Endothelial cell of umbilical vein (primary cell): ENCODE measurements around the gene RABIF. TPM values are rescaled to one million over a fixed set of nuclear protein-coding genes. Genes with fewer than 3 reads are reported as not detected.

Experiments used
- BruUV-seq: library from RNA; stranded (reverse); fragments of 400-500 nt; replicated peaks from 2 replicates; lab custom pipeline; 2021; lab: Mats Ljungman, UMichigan
- CTCF ChIA-PET: fragments of 300-600, 350-600 bp; sonication (Branson Sonifier 250); formaldehyde crosslinking; loops from one replicate; lab custom pipeline; 2021; ENCODE audit warnings: antibody characterized with exemption, inconsistent platforms; lab: Charles Lee
- POLR2A ChIA-PET: fragments of 300-600, 350-600 bp; sonication (Branson Sonifier 250); formaldehyde crosslinking; loops from one replicate; lab custom pipeline; 2021; ENCODE audit warnings: antibody characterized with exemption, inconsistent platforms; lab: Charles Lee
- DNase-seq: peaks from one replicate; pipeline ENCODE4 v3.0.0-alpha.2; 2011; ENCODE audit warnings: low read depth, low spot score
- FAIRE-seq: peaks from 2 replicates; lab custom pipeline; 2011; peaks lifted over from hg19 to GRCh38; lab: Jason Lieb, UNC
- H2AFZ ChIP-seq: 2 replicates; pipeline ENCODE4 v1.6.0; 2012; ENCODE audit warnings: low read depth, low read length, control low read depth, inconsistent platforms
- H3K27ac ChIP-seq: 2 replicates; pipeline ENCODE4 v1.5.1; 2011; ENCODE audit warnings: low read depth, mild to moderate bottlenecking, control low read depth, low read length, moderate library complexity; ENCODE audit not compliant: insufficient read depth
- H3K27me3 ChIP-seq, 2 experiments: 2 replicates each; pipeline versions ENCODE4 v1.6.0 to v1.6.1; 2011; ENCODE audit warnings: low read length in 2 of 2, mixed read lengths in 1 of 2; ENCODE audit not compliant: control insufficient read depth in 2 of 2, insufficient read depth in 2 of 2
- H3K36me3 ChIP-seq, 2 experiments: 2 replicates in 1 of 2; 3 replicates in 1 of 2; pipeline ENCODE4 v1.5.1; 2011; ENCODE audit warnings: low read length in 2 of 2, mild to moderate bottlenecking in 1 of 2, moderate library complexity in 1 of 2; ENCODE audit not compliant: control insufficient read depth in 2 of 2, insufficient read depth in 2 of 2; ENCODE audit errors: extremely low read depth in 1 of 2
- H3K4me1 ChIP-seq: 3 replicates; pipeline ENCODE4 v1.5.1; 2011; ENCODE audit warnings: mild to moderate bottlenecking, low read length; ENCODE audit not compliant: control insufficient read depth, insufficient read depth; ENCODE audit errors: extremely low read depth
- H3K4me2 ChIP-seq: 2 replicates; pipeline ENCODE4 v1.6.1; 2011; ENCODE audit warnings: low read length, control low read depth, mixed read lengths; ENCODE audit not compliant: insufficient read depth
- H3K4me3 ChIP-seq, 3 experiments: fragments of 200-600 bp in 1 of 3; sonication (generic), shearing (Covaris generic) in 1 of 3; replicated peaks in 1 of 3; 2 replicates each; pipeline ENCODE4 v1.5.1; 2011 to 2016; ENCODE audit warnings: control low read depth in 3 of 3, low read length in 3 of 3, mild to moderate bottlenecking in 2 of 3, inconsistent platforms in 1 of 3, low read depth in 1 of 3, moderate library complexity in 1 of 3; ENCODE audit not compliant: insufficient read depth in 1 of 3
- H3K79me2 ChIP-seq: 2 replicates; pipeline ENCODE4 v1.6.0; 2012; ENCODE audit warnings: low read length, inconsistent platforms; ENCODE audit not compliant: control insufficient read depth, insufficient read depth
- H3K9ac ChIP-seq: replicated peaks from 2 replicates; pipeline ENCODE3; 2011; ENCODE audit warnings: low read length, control low read depth; ENCODE audit not compliant: insufficient read depth; ENCODE audit errors: extremely low read depth
- H3K9me1 ChIP-seq: replicated peaks from 3 replicates; pipeline ENCODE4 v1.6.0; 2011; ENCODE audit warnings: mild to moderate bottlenecking, low read length; ENCODE audit not compliant: control insufficient read depth, insufficient read depth; ENCODE audit errors: extremely low read depth
- H3K9me3 ChIP-seq: replicated peaks from 2 replicates; pipeline ENCODE4 v1.5.1; 2012; ENCODE audit warnings: low read length, inconsistent platforms; ENCODE audit not compliant: control insufficient read depth, insufficient read depth
- H4K20me1 ChIP-seq: replicated peaks from 2 replicates; pipeline ENCODE3; 2011; ENCODE audit warnings: mild to moderate bottlenecking, low read length; ENCODE audit not compliant: control insufficient read depth, insufficient read depth; ENCODE audit errors: extremely low read depth
- EZH2 ChIP-seq: IDR thresholded peaks from 2 replicates; pipeline ENCODE4 v1.6.1; 2012; ENCODE audit warnings: borderline replicate concordance, low read depth, mild to moderate bottlenecking, moderate library complexity, low read length, inconsistent platforms; ENCODE audit not compliant: severe bottlenecking
- FOS ChIP-seq: IDR thresholded peaks from 2 replicates; pipeline ENCODE4 v1.6.1; 2011; ENCODE audit warnings: mild to moderate bottlenecking, low read length, moderate library complexity, borderline replicate concordance; ENCODE audit not compliant: insufficient read depth
- GATA2 ChIP-seq: IDR thresholded peaks from 2 replicates; pipeline ENCODE4 v1.7.0; 2011; ENCODE audit warnings: low read depth, mild to moderate bottlenecking, moderate library complexity, mixed read lengths, low read length; ENCODE audit not compliant: insufficient read length, insufficient read depth
- JUN ChIP-seq: IDR thresholded peaks from 2 replicates; pipeline ENCODE4 v1.6.1; 2011; ENCODE audit warnings: borderline replicate concordance, low read depth; ENCODE audit not compliant: insufficient read length, insufficient read depth
- MYC ChIP-seq: IDR thresholded peaks from one replicate; pipeline ENCODE4 v1.6.1; 2011; ENCODE audit warnings: mild to moderate bottlenecking, low read depth, low read length
- POLR2A ChIP-seq: IDR thresholded peaks from 2 replicates; pipeline ENCODE4 v1.6.1; 2012; ENCODE audit warnings: low read depth, mild to moderate bottlenecking, control low read depth, low read length
- POLR2AphosphoS5 ChIP-seq: IDR thresholded peaks from 2 replicates; pipeline ENCODE4 v1.6.1; 2012; ENCODE audit warnings: low read depth, mild to moderate bottlenecking, control low read depth, low read length, moderate library complexity; ENCODE audit not compliant: insufficient read depth
- dilution Hi-C: fragments of 300-500 bp; cut with MboI; formaldehyde crosslinking; loops from one replicate; pipeline ENCODE4 v1.15.0; 2019; ENCODE audit warnings: low sequenced_read_pairs; ENCODE audit not compliant: extremely low pct_ligation_motif_present
- intact Hi-C: fragments of 100-400 bp; cut with micrococcal nuclease; formaldehyde crosslinking; loops from one replicate; pipeline ENCODE4 v1.10.0; 2022
- polyA plus RNA-seq, 4 experiments: library from polyadenylated mRNA; depleted of rRNA in 3 of 4; stranded (reverse) in 3 of 4; unstranded in 1 of 4; fragments of >200 nt; gene quantifications; 2 replicates each; pipeline versions ENCODE4 v1.2.1 to v1.2.3, GENCODE V29; 2011 to 2012; ENCODE audit warnings: missing spikeins in 1 of 4
- total RNA-seq: library from RNA; stranded (reverse); gene quantifications from 2 replicates; pipeline ENCODE4 v1.2.3, GENCODE V29; 2021
- TF ChIP-seq, protein P1 (sequence below): IDR thresholded peaks from 2 replicates; pipeline ENCODE4 v1.6.1; 2011; ENCODE audit not compliant: insufficient read depth, insufficient read length
- TF ChIP-seq, protein P2 (sequence below), 2 donors: IDR thresholded peaks; 1 replicate in 1 of 2; 2 replicates in 1 of 2; pipeline ENCODE4 v1.5.1; 2011; ENCODE audit warnings: low read length in 2 of 2, mild to moderate bottlenecking in 2 of 2, moderate library complexity in 2 of 2, control low read depth in 1 of 2, inconsistent platforms in 1 of 2, low read depth in 1 of 2; ENCODE audit not compliant: insufficient read depth in 1 of 2; ENCODE audit errors: extremely low read depth in 1 of 2

The RABIF gene
- total and polyA plus RNA-seq, 2 donors (not counting 3 experiments of a cell fraction or from before 2014, with no cell fraction given), result 15.8 to 17.1 TPM

DNA sequence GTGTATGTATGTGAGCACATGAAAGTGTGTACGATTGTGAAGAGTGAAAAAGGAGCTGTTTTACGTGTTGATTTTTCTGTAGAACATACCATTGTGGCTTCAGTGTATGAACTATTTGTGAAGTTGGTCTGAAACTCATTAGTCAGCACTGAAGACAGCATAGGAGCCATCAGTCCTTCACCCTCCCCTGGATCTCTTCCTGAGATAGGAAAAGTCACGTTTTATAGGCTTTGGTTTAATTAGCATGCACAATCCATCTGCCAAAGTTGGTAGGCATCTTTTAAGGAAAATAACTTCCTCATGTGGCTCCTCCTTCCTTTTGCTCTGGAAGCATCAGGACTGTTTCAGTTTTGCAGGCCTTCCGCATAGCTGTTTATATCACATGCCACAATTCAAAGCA is 1.4 kb upstream of the RABIF start:
- ChIA-PET CTCF (interaction anchor here (0.9 kb wide), 1 partner anchor 15 kb away, joined by 3 read pairs; no protein-coding TSS in a partner anchor), POLR2A (no interaction called here)
- Histone ChIP-seq H3K79me2 (peaks cover 9% of the 10 kb centered on the region), H3K36me3 (peaks cover 3 to 9% of the 10 kb centered on the region in 2 experiments), H3K9ac (no peak overlapping the region), H3K27me3 (no peaks in the 10 kb centered on the region), H3K9me3 (no peaks in the 10 kb centered on the region), H2AFZ (no peak overlapping the region), H3K4me2 (no peak overlapping the region), H3K9me1 (no peaks in the 10 kb centered on the region), H4K20me1 (no peaks in the 10 kb centered on the region), H3K4me1 (peaks cover 10% of the 10 kb centered on the region), H3K27ac (no peak overlapping the region), H3K4me3 (no peak overlapping the region)
- dilution Hi-C loops (no loop called here), intact Hi-C loops (no loop called here)
- FAIRE-seq (no peak), DNase-seq (no peak)
- no TSS peak for BruUV-seq
- TF ChIP-seq POLR2A (no peak), GATA2 (no peak), MYC (no peak), POLR2AphosphoS5 (no peak), EZH2 (no peak), JUN (no peak), FOS (no peak)
- TF ChIP-seq, protein P1, sequence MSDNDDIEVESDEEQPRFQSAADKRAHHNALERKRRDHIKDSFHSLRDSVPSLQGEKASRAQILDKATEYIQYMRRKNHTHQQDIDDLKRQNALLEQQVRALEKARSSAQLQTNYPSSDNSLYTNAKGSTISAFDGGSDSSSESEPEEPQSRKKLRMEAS, result no peak
- TF ChIP-seq, protein P2, sequence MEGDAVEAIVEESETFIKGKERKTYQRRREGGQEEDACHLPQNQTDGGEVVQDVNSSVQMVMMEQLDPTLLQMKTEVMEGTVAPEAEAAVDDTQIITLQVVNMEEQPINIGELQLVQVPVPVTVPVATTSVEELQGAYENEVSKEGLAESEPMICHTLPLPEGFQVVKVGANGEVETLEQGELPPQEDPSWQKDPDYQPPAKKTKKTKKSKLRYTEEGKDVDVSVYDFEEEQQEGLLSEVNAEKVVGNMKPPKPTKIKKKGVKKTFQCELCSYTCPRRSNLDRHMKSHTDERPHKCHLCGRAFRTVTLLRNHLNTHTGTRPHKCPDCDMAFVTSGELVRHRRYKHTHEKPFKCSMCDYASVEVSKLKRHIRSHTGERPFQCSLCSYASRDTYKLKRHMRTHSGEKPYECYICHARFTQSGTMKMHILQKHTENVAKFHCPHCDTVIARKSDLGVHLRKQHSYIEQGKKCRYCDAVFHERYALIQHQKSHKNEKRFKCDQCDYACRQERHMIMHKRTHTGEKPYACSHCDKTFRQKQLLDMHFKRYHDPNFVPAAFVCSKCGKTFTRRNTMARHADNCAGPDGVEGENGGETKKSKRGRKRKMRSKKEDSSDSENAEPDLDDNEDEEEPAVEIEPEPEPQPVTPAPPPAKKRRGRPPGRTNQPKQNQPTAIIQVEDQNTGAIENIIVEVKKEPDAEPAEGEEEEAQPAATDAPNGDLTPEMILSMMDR (IDR thresholded peaks at IDR 0.05; ENCODE audit: extremely low read depth in 1 of 2, insufficient read depth in 1 of 2, low read depth in 1 of 2, low read length in 2 of 2), result no peak
